ENCODE measurements around the gene TLR3. TPM values are rescaled to one million over a fixed set of nuclear protein-coding genes. Genes with fewer than 3 reads are reported as not detected.

The TLR3 gene
- total and polyA plus RNA-seq, 10 of the 15 experiments (the other 5 are each of a cell fraction or from before 2014, with no cell fraction given): under 0.01 to 0.05 (median 0.03) TPM; not detected in 7

- CTCF ChIA-PET: no interaction called here
- no peak overlapping the region for H3K4me3 ChIP-seq
- SMC1A ChIA-PET (ENCODE audit: uncharacterized antibody, unreplicated experiment): interaction anchor here (0.6 to 0.7 kb wide), 2 partner anchors 20 to 286 kb away, joined by 3 to 4 read pairs; no protein-coding TSS in a partner anchor
- no peak overlapping the region for H2AFZ ChIP-seq (ENCODE audit: control insufficient read depth, low read depth, low read length)
- no peak overlapping the region for H3K9ac ChIP-seq (ENCODE audit: control insufficient read depth, insufficient read depth, low read length)
- no peak for ATAC-seq
- no peak overlapping the region for H3K27ac ChIP-seq (ENCODE audit: control insufficient read depth, insufficient read depth)
- no peak overlapping the region for H3K4me2 ChIP-seq (ENCODE audit: control insufficient read depth, insufficient read depth)
- RAD21 ChIA-PET (ENCODE audit: unreplicated experiment): interaction anchor here (0.7 kb wide), 1 partner anchor 500 kb away, joined by 3 read pairs; no protein-coding TSS in a partner anchor
- DNase-seq (ENCODE audit: low read depth, low spot score): no peak
- 54% methylated on average over 3 of the region's 3 CpGs for WGBS (ENCODE audit: insufficient coverage, insufficient replicate concordance, low lambda C conversion rate, missing lambda C conversion rate)
- no peaks in the 10 kb centered on the region for H3K79me2 ChIP-seq (ENCODE audit: control insufficient read depth, insufficient read depth, low read length)
- BruUV-seq (replicated peaks): no TSS peak
- no peaks in the 10 kb centered on the region for H3K9me3 ChIP-seq (replicated peaks; ENCODE audit: control insufficient read depth, insufficient read depth, low read length)
- POLR2A ChIA-PET: no interaction called here
- no peaks in the 10 kb centered on the region for H3K36me3 ChIP-seq (ENCODE audit: control insufficient read depth in 2 of 2, insufficient read depth in 2 of 2, low read length in 1 of 2)
- H3K27me3 ChIP-seq (replicated peaks in 1 of 2; ENCODE audit: control insufficient read depth in 2 of 2, insufficient read depth in 2 of 2, low read length in 1 of 2): peaks cover 2 to 8% of the 10 kb centered on the region in 2 experiments
- peaks cover 3% of the 10 kb centered on the region; the same call in 1 of the 2 replicates for H3K4me1 ChIP-seq (ENCODE audit: control insufficient read depth, insufficient read depth, low read length)
- in situ Hi-C loops (cut with MboI) (no loop called here), intact Hi-C loops (cut with micrococcal nuclease; ENCODE audit: unreplicated experiment) (no loop called here)
- FAIRE-seq: no peak
- no peaks in the 10 kb centered on the region for H4K20me1 ChIP-seq (ENCODE audit: control insufficient read depth, insufficient read depth)
- TF ChIP-seq CUX1 (IDR thresholded peaks at IDR 0.05; ENCODE audit: insufficient replicate concordance, low read depth, low read length): no peak
- no peak for TF ChIP-seq SPI1 (IDR thresholded peaks at IDR 0.05; ENCODE audit: borderline replicate concordance, insufficient read depth, low read depth, low read length)
- no peak for TF ChIP-seq MEF2A (IDR thresholded peaks at IDR 0.05; ENCODE audit: insufficient read depth, low read depth, low read length)
- TF ChIP-seq IRF4 (IDR thresholded peaks at IDR 0.05; ENCODE audit: low read depth, low read length): no peak
- no peak for TF ChIP-seq ETV6 (conservative IDR thresholded peaks at IDR 0.05 in 1 of 2, IDR thresholded peaks at IDR 0.05 in 1 of 2; ENCODE audit: borderline replicate concordance in 1 of 2, low read depth in 1 of 2)
- TF ChIP-seq EZH2 (IDR thresholded peaks at IDR 0.05; ENCODE audit: borderline replicate concordance, control insufficient read depth, low read depth, low read length): no peak
- TF ChIP-seq HDAC6 (IDR thresholded peaks at IDR 0.05; ENCODE audit: unreplicated experiment): no peak
- no peak for TF ChIP-seq ZBTB33 (IDR thresholded peaks at IDR 0.05)
- no peak for TF ChIP-seq IKZF2 (IDR thresholded peaks at IDR 0.05)
- TF ChIP-seq SMAD5 (IDR thresholded peaks at IDR 0.05; ENCODE audit: low read depth): no peak
- TF ChIP-seq PRDM15 (CRISPR knock-in tag; IDR thresholded peaks at IDR 0.05): no peak
- no peak for TF ChIP-seq PAX5 (IDR thresholded peaks at IDR 0.05; ENCODE audit: borderline replicate concordance, low read depth, low read length)
- no peak for TF ChIP-seq RB1 (IDR thresholded peaks at IDR 0.05; ENCODE audit: borderline replicate concordance)
Measured at GRCh38 chr4:186108391-186108790, 39.4 kb downstream of the TLR3 start.
